GM21390 (cell line): ENCODE results near the gene XPR1.
"Not testable (repeated sequence)": the region's sequence is repeated elsewhere in the genome, so short reads cannot be mapped to it uniquely, and the experiment has no call there.

ENCODE experiments used
- ATAC-seq: cut with Tn5 transposase; IDR thresholded peaks from one replicate; pipeline ENCODE4 v1.9.1; 2021; ENCODE audit not compliant: unreplicated experiment

Gene XPR1

GRCh38 chr1:180643693-180644092 lies 11.9 kb downstream of the XPR1 start:
- ATAC-seq, result no peak

GRCh38 chr1:180644526-180645192 lies 12.8 kb downstream of the XPR1 start:
- no peak for ATAC-seq

- not testable (repeated sequence) for ATAC-seq
Observed at GRCh38 chr1:180645261-180645660, 13.4 kb downstream of the XPR1 start.

- ATAC-seq, result no peak
Observed at GRCh38 chr1:180646093-180646492, 14.3 kb downstream of the XPR1 start.

- ATAC-seq, result no peak
Observed at GRCh38 chr1:180646547-180646946, 14.7 kb downstream of the XPR1 start.

- no peak for ATAC-seq
Observed at GRCh38 chr1:180652792-180653191, 21.0 kb downstream of the XPR1 start.

GRCh38 chr1:180662709-180663108 lies 30.9 kb downstream of the XPR1 start:
- no peak for ATAC-seq

- ATAC-seq, result no peak
Observed at GRCh38 chr1:180670681-180671080, 38.9 kb downstream of the XPR1 start.

GRCh38 chr1:180672105-180672504 lies 40.3 kb downstream of the XPR1 start:
- ATAC-seq, result no peak

GRCh38 chr1:180672505-180672904 lies 40.7 kb downstream of the XPR1 start:
- no peak for ATAC-seq

GRCh38 chr1:180674603-180675530 lies 43.0 kb downstream of the XPR1 start:
- ATAC-seq, result no peak

GRCh38 chr1:180675586-180675985 lies 43.8 kb downstream of the XPR1 start:
- no peak for ATAC-seq

GRCh38 chr1:180680558-180681144 lies 48.8 kb downstream of the XPR1 start:
- ATAC-seq, result no peak

GRCh38 chr1:180683117-180683516 lies 51.3 kb downstream of the XPR1 start:
- ATAC-seq, result not testable (repeated sequence)

- ATAC-seq, result no peak
Observed at GRCh38 chr1:180691322-180691913, 59.6 kb downstream of the XPR1 start.

GRCh38 chr1:180693564-180694244 lies 61.9 kb downstream of the XPR1 start:
- ATAC-seq, result no peak

GRCh38 chr1:180695282-180695681 lies 63.5 kb downstream of the XPR1 start:
- no peak for ATAC-seq

GRCh38 chr1:180696361-180696760 lies 64.5 kb downstream of the XPR1 start:
- no peak for ATAC-seq

GRCh38 chr1:180698580-180698979 lies 66.8 kb downstream of the XPR1 start:
- ATAC-seq, result no peak

GRCh38 chr1:180702376-180702775 lies 70.6 kb downstream of the XPR1 start:
- ATAC-seq, result not testable (repeated sequence)

- not testable (repeated sequence) for ATAC-seq
Observed at GRCh38 chr1:180710746-180711145, 78.9 kb downstream of the XPR1 start.
